Fibroblast of mammary gland (primary cell): ENCODE results near the gene AMIGO1.
A peak's percentile ranks its signal among the peaks of the same experiment; 100 is the strongest.

Experiments used
- DNase-seq: peaks from one replicate; pipeline ENCODE4 v3.0.0-alpha.2; 2010; ENCODE audit warnings: low read depth
- H3K4me3 ChIP-seq: 2 replicates; pipeline ENCODE4 v1.5.1; 2011; ENCODE audit warnings: low read depth, mild to moderate bottlenecking, low read length, moderate library complexity; ENCODE audit not compliant: control insufficient read depth
- TF ChIP-seq, protein P1 (sequence below): conservative IDR thresholded peaks from 2 replicates; pipeline ENCODE4 v1.5.1; 2011; ENCODE audit warnings: low read depth, low read length, inconsistent platforms; ENCODE audit not compliant: control insufficient read depth, insufficient read depth

Gene AMIGO1

GRCh38 chr1:109531826-109532364 is 22.4 kb upstream of the AMIGO1 start:
- TF ChIP-seq, protein P1, sequence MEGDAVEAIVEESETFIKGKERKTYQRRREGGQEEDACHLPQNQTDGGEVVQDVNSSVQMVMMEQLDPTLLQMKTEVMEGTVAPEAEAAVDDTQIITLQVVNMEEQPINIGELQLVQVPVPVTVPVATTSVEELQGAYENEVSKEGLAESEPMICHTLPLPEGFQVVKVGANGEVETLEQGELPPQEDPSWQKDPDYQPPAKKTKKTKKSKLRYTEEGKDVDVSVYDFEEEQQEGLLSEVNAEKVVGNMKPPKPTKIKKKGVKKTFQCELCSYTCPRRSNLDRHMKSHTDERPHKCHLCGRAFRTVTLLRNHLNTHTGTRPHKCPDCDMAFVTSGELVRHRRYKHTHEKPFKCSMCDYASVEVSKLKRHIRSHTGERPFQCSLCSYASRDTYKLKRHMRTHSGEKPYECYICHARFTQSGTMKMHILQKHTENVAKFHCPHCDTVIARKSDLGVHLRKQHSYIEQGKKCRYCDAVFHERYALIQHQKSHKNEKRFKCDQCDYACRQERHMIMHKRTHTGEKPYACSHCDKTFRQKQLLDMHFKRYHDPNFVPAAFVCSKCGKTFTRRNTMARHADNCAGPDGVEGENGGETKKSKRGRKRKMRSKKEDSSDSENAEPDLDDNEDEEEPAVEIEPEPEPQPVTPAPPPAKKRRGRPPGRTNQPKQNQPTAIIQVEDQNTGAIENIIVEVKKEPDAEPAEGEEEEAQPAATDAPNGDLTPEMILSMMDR: no peak
- H3K4me3 ChIP-seq: peak overlapping the region; percentile 13
- peak; percentile 19 for DNase-seq

GRCh38 chr1:109531380-109531779 is 21.9 kb upstream of the AMIGO1 start:
- no peak overlapping the region for H3K4me3 ChIP-seq
- TF ChIP-seq, protein P1: no peak
- no peak for DNase-seq

DNA sequence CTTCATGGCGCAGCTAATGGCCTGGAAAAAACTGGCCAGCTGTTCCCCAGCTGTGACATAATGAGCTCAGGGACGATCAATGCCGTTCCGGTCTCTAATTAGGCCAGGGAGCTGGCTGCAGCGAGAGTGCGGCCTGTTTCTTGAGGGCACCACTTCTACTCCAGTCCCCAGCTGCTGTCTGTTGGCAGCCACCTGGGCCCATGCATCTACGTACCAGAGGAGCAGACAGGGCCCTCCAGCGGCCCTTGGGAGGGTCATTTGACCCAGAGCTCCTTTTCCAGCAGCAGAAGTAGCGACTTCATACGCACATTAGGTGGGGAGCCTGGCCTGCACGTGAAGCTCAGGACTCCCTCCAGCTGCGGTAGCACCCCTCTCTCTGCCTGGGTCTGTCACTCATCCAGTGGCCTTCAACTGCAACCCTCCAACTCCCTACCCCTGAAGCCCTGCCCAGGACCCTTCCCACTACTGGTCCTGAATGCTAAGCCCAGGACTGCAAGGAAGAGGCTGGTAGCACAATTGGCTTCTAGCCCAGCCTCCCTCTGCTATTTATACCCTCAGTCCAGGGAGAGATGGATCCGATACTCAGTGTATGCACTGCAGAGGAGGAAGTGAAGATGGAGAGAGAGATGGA is 21.0 kb upstream of the AMIGO1 start:
- no peak overlapping the region for H3K4me3 ChIP-seq
- TF ChIP-seq, protein P1: no peak
- no peak for DNase-seq

- TF ChIP-seq, protein P1: no peak
- H3K4me3 ChIP-seq: no peak overlapping the region
- DNase-seq: no peak
Observed at GRCh38 chr1:109529881-109530456, 20.4 kb upstream of the AMIGO1 start.

DNA sequence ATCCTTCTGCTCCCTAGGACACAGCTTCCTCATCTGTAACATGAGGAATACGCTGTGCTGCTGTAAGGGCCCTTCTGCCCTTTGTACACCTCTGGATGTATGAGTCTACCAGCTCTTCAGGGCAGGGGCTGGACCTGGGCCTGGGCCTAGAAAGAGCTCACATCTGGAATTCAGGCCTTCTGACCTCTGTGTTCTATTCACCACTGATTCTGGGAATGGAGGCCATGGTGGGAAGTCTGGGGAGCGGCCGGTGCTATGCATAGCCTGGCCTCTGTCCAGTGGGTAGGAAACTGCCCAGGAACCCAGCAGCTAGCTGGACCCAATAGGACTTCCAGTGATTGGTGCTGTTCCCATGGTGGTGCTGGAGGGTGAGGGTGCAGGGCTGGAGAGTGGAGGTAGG is 19.2 kb upstream of the AMIGO1 start:
- DNase-seq: peak; percentile 33
- H3K4me3 ChIP-seq: no peak overlapping the region
- TF ChIP-seq, protein P1: no peak

- no peak overlapping the region for H3K4me3 ChIP-seq
- TF ChIP-seq, protein P1: no peak
- no peak for DNase-seq
Observed at GRCh38 chr1:109527846-109528695, 18.5 kb upstream of the AMIGO1 start.
